Panc1 (cell line): Measurements from ENCODE around the gene ZNF592.

ENCODE experiments used
- POLR2AphosphoS5 ChIP-seq: IDR thresholded peaks from 2 replicates; pipeline ENCODE4 v1.6.1; 2012; ENCODE audit warnings: mild to moderate bottlenecking, low read depth, low read length, moderate library complexity
- TF ChIP-seq, protein P1 (sequence below): fragments of 450-650 bp; IDR thresholded peaks from 2 replicates; pipeline ENCODE4 v1.5.1; 2017; ENCODE audit warnings: mild to moderate bottlenecking

DNA sequence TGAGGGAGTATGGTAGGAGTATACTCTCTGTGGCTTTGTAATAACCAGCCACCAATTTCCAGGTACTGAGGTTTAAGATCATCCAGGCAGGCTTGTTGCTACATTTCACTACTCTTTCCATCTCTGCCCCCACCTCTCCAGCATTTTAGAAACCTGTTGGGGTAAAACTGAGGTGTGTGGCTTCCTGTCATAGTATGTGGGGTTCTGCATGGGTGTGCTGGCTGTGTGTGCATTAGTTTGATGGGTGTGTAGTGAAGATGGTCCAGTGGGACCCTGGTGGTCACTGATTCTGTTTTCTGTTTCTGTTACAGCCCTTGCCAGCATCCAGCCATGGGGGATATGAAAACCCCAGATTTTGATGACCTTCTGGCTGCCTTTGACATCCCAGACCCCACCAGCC is 34.0 kb downstream of the ZNF592 start:
- TF ChIP-seq, protein P1, sequence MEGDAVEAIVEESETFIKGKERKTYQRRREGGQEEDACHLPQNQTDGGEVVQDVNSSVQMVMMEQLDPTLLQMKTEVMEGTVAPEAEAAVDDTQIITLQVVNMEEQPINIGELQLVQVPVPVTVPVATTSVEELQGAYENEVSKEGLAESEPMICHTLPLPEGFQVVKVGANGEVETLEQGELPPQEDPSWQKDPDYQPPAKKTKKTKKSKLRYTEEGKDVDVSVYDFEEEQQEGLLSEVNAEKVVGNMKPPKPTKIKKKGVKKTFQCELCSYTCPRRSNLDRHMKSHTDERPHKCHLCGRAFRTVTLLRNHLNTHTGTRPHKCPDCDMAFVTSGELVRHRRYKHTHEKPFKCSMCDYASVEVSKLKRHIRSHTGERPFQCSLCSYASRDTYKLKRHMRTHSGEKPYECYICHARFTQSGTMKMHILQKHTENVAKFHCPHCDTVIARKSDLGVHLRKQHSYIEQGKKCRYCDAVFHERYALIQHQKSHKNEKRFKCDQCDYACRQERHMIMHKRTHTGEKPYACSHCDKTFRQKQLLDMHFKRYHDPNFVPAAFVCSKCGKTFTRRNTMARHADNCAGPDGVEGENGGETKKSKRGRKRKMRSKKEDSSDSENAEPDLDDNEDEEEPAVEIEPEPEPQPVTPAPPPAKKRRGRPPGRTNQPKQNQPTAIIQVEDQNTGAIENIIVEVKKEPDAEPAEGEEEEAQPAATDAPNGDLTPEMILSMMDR: no peak
- no peak for TF ChIP-seq POLR2AphosphoS5
